GM18498 (cell line): Measurements from ENCODE around the gene JAK1.

Experiments used
- ATAC-seq: cut with Tn5 transposase; IDR thresholded peaks from one replicate; pipeline ENCODE4 v1.9.1; 2021; ENCODE audit warnings: mild to moderate bottlenecking, moderate library complexity; ENCODE audit not compliant: unreplicated experiment

Gene JAK1

GRCh38 chr1:64894438-64895196, 71.7 kb downstream of the JAK1 start:
- ATAC-seq = no peak

DNA sequence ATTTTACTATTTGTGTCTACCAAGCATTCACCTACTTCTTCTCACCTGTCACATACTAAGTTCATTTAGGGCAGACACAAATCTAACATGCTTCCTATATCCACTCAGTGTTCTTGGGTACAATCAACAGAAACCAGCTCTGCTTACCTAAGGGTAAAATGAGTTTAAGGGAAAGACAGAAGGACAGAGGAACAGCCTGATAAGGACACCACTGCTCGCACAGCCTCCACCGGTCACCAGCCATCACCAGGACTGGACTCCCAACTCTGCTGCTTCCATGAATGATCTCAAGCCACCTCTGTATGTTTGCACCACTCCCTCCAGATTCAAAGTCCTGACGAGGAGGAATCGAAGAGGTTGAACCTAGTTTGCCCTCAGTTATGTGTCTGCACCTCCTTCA, 72.4 kb downstream of the JAK1 start:
- no peak for ATAC-seq

GRCh38 chr1:64892576-64893573, 73.5 kb downstream of the JAK1 start:
- no peak for ATAC-seq

GRCh38 chr1:64891448-64891825, 74.9 kb downstream of the JAK1 start:
- no peak for ATAC-seq

DNA sequence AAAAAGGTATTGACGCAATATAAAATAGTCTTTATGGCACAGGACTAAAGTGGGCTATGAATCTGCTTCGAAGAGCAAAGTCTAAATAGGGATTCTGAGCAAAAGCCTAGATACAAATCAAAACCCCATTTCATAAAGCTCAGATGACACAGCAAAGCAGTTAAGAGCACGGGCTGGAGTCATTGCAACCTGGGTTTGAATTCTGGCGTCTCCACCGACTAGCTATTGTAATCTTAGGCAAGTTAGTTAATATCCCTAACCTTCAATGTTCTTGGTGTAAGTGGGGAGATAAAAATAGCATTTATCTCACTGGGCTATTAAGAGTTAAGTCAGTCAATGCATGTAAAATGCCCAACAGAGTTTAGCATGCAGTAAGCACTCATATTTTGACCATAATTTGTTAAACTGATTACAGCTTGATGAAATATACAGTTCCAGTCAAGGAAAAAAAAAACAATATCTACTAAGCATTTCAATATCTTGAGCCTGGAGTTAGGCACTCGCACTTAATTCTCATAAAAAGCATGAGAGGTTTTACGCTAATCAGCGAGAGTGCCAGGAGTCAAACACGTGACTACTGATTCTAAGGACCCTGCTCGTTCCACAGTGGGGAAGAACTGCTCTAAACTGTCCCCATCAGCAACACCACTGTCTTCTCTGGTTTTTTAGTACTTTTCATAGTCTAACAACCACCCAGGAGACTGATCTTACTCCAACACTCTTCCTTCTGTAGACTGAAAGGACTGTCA, 75.5 kb downstream of the JAK1 start:
- no peak for ATAC-seq

DNA sequence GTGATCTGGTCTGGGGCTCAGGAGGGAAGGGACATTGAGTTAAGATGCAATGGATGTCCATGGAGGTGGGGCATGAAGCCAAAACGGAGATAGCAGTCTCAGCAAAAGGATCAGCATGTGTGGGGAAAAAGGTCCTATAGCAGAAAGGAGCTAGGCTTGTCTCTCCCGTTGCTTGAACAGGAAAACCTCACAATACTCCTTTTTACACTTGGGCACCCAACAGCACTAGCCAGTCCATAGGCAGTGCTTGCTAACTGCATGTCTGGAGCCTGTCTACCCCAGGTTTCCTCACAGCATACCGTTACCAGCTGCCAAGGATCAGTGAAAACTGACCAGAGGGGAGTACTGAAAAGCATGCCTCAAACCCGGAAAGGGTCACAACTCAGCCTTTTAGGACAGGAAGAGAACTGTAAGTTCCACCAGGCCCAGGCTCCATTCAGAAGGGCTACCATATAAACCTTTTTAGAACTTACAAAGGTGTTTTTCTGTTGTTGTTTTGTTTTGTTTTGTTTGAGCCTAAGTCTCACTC, 78.6 kb downstream of the JAK1 start:
- no peak for ATAC-seq

DNA sequence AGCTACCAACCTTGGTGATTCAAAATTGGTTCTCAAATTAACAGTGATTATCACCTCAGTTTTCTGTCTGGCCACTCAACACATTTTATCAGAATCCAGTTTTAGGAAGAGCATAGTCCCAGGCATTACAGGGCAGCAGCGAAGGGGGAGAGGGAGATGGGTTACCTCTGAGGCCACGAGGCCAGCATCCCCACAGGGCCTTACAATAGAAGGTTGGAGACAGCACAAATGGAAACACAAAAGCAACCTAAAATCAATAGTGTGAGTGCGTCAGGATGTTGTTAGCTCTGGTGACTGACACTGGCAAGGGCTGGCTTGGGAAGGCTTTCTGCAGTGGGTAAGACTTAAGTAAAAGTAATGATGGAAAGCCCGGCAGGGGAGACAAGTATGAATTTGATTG, 79.5 kb downstream of the JAK1 start:
- ATAC-seq = no peak

DNA sequence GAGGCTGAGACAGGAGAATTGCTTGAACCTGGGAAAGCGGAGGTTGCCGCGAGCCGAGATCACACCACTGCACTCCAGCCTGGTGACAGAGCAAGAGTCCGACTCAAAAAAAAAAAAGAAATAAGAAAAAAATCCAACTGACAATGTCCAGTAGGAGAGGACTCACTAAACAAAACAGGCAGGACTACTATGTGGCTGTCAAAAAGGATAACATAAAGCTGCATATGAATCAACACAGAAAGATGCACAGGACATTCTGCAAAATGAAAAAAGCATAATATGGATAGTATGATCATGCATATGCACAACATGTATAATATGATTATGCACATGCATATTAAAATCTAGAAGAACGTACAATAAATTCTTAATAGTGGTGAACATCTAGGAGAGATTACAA, 80.7 kb downstream of the JAK1 start:
- ATAC-seq = no peak

GRCh38 chr1:64884261-64885040, 81.9 kb downstream of the JAK1 start:
- no peak for ATAC-seq

DNA sequence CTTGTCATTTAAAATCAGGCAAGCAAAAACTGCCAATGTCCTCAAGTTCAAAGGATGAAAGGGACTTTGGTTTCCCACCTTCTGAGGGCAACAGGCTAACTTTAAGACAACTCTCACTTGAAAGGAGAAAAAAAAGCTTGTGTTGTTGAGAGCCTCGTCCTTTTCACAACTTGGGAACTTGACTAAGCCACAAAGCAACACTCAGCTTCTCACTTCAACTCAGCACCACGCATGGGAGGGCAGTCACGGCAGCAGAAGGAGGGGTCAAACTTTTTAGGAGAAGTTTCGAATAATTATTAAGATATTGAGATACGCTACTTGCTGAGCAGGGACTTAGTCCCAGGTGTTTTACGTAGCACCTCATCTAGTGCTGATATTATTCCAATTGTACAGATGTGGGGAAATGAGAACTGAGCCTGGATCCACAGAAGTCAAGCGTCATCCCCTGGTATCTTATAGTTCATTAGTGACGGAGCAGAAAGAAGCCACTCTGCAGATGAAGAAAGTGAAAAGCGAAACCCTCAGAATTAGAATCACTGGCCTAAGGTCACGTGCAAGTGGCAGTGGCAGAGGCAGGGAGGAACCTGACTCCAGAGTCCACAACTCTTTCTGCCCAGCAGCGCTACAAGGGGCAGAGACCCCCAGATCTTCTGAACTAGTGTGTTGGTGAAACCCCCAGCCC, 83.6 kb downstream of the JAK1 start:
- peak; percentile 95 for ATAC-seq

- ATAC-seq = peak; percentile 41
Observed at GRCh38 chr1:64881281-64881680, 85.1 kb downstream of the JAK1 start.

GRCh38 chr1:64880449-64880848, 85.9 kb downstream of the JAK1 start:
- ATAC-seq = no peak

DNA sequence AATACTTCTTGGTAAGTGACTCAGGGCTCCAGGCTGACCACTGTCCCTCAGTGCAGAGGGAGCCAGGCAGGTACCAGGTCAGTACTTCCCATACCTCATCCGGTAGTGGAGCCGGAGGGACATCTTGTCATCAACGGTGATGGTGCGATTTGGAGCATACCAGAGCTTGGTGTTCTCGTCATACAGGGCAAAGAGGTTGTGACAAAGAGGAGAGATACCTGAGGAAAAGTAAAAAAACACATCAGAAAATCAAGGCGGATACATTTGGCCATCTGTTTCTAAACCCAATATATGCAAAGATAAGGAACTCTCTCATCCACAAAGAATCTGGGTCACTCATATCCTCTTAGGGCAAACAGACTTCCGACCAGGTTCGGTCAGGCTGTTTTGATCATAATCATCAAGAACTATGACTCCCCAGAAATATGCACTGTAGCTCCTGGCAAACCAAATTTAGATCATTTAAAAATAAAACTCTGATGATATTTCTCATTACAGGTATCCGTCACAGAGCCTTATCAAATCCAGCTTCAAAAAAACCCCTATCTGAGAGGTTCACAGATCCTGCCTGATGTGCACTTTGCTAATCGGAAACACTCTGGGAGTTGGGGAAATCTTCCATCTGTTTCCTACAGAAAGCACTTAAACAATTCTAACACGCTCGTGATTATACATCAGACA, 87.3 kb downstream of the JAK1 start:
- no peak for ATAC-seq

DNA sequence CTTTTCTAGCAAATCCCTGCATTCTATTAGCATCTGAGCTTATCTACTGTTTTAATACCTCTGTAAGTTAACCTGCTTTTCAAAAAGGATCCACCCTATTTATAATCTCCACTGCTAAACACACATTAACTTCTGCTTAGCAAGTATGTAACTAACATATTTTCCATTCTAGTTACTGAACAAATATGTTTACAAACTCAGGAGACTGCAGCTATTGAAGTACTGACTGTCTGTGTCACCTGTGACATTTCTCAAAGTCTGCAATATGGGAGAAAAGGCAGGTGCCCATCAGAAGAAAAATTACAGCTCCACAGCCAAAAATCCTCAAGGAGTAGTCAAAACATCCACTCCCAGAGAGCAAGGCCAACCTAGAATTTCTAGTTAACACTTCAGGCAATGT, 88.3 kb downstream of the JAK1 start:
- no peak for ATAC-seq

DNA sequence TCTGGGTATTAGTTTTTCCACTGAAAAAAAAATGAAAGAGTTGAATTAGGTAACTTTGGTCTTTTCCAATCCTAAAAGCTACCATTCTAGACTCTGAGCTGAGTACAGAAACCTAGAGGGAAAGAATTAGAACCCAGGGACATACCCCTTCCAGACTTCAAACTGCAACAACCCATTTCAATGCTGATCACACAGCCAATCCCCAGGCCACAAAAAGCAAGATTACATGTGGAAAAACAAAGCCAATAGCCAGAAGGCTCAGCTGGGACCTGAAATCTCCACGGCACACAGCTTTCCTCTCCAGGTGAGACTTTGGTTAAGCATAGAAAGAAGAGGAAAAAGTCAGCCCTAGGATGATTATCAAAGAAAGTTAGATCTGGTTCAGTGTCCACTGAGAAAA, 88.8 kb downstream of the JAK1 start:
- ATAC-seq = no peak

DNA sequence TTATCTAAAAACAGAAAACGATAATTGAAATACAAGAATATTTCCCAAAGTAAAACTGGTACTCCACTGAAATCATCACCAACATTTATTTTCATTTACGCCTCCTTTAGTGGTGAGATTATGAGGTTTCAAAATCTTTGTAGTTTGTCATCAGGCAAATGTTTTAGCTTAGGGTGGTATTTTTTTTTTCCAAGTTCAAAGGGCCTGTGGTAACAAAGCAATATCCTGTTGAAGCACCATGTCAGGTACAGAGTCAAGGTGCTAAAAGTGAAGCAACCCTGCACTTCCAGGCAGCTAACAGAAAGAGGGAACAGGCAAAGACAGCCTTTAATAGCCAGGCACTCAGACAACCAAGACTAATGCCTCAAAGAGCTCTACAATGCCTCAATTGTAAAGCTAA, 89.2 kb downstream of the JAK1 start:
- no peak for ATAC-seq

DNA sequence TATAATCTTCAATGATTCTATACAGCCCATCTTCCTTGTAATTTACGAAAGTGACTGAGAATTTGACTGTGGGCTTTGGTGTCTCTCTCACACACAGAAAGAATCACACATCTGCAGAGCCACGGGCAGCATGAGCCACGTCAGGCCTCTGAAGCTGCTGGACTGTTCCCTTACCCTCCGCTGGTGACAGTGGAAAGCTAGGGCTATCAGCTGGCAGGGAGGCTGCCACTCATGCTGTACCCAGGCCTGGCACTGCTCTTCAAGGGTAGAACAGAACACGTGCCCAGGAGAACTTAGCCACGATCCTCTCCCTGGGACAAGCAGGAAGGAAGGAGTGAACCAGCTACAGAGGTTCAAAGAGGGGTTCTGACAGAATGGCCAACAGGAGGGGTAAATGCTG, 90.7 kb downstream of the JAK1 start:
- ATAC-seq = no peak

GRCh38 chr1:64875101-64875500, 91.2 kb downstream of the JAK1 start:
- ATAC-seq = no peak

DNA sequence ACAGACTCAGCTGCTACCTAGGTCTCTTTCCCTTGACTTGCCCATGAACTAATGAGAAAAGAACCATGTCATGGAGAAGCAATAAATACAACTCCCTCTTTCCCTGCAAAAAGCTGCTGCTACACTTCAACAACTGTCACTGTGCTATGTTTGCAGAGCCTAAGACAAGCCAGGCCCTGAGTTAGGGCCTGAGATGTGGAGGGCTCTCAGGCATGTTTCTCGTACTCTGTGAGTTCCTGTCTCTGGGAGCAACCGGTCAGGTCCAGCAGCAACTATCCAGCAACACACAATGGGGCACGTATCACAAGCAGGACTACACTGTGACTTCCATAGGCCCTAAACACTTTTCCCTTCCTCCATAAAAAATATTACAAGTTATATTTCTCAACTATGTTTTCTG, 91.7 kb downstream of the JAK1 start:
- no peak for ATAC-seq
